Left hindlimb (tissue), 1 donor: ENCODE results near the gene CKMT1B.
"Not testable (repeated sequence)": the region's sequence is repeated elsewhere in the genome, so short reads cannot be mapped to it uniquely, and the experiment has no call there.

Experiments
- DNase-seq: peaks from one replicate; pipeline ENCODE4 v3.0.0-alpha.2; 2018

Gene CKMT1B

GRCh38 chr15:43593328-43594190 lies at the start of gene CKMT1B:
Gene CKMT1B (plus strand): TSS chr15:43594027. CDS start chr15:43594219, 192 bp downstream.
- not testable (repeated sequence) for DNase-seq

DNA sequence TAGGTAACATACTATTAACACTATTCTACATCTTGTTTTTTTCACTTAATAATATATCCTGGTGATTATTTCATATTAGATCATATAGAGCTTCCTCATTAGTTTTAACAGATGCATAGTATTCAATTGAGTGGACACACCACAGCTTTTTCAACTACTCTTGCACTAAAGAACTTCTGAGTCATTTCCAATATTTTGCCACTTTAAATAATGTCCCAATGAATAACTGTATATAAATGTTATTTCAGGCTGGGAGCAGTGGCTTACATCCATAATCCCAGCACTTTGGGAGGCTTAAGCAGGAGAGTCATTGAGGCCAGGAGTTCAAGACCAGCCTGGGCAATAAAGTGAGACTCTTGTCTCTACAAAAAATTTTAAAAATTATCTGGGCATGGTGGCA lies 49.6 kb upstream of the CKMT1B start:
- DNase-seq = no peak

GRCh38 chr15:43545426-43545825 lies 48.4 kb upstream of the CKMT1B start:
- DNase-seq = no peak

GRCh38 chr15:43547539-43547938 lies 46.3 kb upstream of the CKMT1B start:
- DNase-seq = no peak

DNA sequence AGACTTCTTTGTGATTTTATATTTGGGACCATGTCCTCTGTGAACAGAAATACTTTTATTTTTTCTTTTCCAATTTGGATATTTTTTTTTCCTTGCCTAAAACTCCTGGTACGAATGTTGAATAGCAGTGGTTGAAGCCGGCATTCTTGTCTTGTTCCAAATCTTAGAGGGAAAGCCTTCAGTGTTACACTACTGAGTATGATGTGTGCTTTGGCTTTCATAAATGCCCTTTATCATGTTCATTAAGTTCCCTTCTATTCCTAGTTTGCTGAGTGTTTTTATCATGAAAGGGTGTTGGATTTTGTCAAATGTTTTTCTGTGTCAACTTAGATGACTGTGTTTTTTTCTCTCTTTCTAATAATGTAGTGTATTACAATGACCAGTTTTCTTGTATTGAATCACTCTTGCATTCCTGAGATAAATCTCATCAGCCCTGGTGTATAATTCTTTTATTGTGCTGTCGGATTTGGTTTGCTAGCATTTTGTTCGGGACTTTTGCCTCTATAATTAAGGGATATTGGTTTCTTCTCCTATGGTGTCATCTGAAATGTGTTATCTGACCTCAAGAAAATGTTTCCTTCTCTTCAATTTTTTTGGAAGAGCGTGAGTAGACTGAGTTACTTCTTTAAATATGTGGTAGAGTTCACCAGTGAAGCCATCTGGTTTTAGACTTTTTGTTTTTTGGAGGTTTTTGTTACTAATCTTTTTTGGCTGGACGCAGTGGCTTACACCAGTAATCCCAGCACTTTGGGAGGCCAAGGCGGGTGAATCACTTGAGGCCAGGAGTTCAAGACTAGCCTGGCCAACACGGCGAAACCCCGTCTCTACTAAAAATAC lies 43.1 kb upstream of the CKMT1B start:
- no peak for DNase-seq

- no peak for DNase-seq
Measured at GRCh38 chr15:43552256-43552655, 41.6 kb upstream of the CKMT1B start.

DNA sequence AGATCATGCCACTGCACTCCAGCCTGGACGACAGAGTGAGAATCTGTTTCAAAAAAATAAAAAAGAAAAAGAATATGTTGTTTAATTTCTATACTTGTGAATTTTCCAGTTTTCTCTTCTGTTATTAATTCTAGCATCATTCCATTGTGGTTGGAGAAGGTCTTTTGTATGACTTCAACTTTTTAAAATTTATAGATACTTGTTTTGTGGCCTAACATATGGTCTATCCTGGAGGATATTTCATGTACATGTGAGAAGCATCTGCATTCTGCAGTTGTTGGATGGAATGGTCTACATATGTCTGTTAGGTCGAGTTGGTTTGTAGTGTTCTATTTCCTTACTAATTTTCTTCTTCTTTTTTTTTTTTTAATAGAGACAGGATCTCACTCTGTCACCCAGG lies 40.8 kb upstream of the CKMT1B start:
- no peak for DNase-seq

DNA sequence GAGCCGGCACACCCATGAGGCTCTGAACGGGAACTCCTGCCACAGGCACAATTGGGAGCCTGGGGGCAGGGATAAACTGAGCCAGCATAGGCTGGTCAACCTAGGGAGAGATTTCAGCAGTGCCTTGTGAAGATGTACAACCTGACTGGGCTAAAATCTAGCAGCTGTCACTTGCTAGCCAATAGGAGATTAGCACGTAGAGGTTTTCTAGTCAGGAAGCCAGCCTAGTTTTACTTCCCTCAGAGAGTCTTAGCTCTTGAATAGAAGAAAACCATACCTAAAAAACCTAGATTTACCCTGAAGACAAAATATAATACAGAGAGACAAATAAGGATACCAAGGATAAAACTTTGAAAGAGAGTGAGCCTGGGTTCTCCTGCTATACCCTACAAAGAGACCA lies 31.1 kb upstream of the CKMT1B start:
- not testable (repeated sequence) for DNase-seq

GRCh38 chr15:43563793-43564192 lies 30.0 kb upstream of the CKMT1B start:
- DNase-seq = not testable (repeated sequence)

- not testable (repeated sequence) for DNase-seq
Measured at GRCh38 chr15:43566615-43567014, 27.2 kb upstream of the CKMT1B start.

DNA sequence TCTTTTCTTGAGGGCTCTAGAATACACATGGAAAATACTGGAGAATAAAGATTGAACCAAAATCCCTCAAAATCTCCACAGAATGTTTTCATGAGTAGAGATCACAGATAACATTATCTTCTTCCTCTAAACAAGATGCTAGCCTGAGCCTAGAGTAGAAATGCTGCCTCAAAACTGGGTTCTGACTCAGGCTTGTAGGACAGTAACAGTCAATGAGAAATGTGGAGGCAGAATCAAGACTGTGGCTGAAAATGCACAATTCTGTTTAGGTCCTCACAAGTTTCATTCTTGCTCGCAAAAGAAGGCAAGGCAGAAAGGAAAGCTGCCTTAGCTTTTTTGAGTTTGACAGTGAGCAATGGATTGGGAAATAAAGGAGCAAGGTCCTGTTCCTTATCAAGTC lies 19.2 kb upstream of the CKMT1B start:
- not testable (repeated sequence) for DNase-seq

DNA sequence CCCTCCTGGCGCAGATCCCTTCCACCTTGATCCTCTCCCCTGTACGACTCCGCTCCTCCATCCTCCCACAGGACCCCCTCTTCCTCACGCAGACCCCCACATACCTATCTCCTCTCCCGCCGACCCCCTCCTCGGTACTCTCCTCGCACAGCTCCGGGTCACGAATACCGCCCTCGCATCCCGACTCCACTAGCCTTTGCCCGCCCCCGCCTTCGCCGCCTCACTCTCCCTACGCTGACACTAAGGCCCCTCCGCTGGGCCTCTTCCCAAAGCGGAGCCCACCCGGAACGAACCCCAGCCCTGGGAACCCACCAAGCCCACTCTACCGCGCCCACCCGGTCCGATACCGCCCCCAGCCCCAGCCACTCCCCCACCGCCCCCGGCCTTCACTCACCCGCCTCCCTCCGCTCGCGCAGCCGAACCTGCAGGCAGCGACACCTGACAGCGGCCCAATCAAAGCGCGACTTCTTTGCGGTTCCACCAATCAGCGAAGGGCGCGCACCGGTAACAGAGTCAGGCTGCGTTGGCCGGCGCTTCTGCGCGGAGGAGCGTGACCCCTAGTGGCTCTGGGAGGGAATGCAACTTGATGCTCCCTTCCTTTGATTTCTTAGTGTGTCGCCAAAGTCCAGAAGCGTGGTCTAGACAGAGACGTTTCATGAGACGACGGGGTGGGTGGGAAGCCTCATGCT lies 3.9 kb upstream of the CKMT1B start, which contains the start of gene PPIP5K1:
TSS of gene PPIP5K1 (minus strand) at position 431 of the 689 bp plus-strand sequence. CDS start 5,704 bp downstream, outside the sequence.
- not testable (repeated sequence) for DNase-seq

DNA sequence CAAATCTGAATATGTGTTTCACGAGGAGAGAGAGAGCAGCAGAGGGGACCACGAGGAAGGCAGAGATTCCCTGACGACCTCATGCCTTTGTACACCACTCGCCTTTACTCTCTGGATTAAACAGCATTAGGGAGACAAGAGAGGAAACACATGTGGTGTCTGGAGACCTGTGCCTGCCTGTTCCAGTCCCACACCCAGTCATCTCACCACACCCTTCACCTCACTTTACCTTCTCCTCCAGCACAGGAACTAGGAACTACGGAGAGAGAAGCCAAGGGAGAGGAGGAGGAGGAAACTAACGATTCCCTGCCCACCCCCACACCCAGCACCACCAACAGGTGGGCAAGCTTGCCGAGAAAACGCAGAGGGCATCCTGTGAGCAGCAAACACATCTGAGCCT lies 986 bp upstream of the CKMT1B start:
- not testable (repeated sequence) for DNase-seq

DNA sequence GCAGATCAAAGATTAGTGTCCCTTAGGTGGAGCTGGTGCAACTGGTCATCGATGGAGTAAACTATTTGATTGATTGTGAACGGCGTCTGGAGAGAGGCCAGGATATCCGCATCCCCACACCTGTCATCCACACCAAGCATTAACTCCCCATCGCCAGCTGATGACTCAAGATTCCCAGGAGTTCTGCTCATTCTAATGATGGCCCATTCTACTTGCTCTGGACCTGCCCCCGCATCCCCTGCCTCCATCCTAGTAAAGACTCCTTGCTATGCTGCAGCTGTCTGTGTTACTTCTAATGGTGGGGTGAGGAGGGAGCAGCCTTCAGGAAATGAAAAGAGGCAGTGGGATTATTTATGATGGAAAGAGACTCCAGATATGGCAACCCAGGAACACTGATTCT lies 5.3 kb downstream of the CKMT1B start:
- DNase-seq = not testable (repeated sequence)

DNA sequence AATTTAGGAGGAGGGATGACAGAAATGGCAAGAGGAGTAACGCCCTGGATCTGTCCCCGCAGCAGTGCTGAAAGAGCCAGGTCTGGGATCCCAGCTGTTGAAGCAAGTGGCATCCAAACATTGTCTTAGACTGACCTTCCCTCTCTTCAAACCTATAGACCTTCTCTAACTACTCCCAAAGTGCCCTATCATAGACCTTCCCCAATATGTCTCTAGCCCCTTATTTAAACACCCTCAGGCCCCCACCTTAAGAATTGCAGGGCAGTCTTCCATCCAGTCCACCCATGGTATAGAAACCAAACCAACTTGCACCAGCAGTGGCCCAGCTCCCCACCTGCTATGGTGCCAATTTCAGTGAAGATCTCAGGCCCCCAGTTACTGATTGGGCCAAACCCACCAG lies 6.4 kb downstream of the CKMT1B start:
- DNase-seq = not testable (repeated sequence)

- DNase-seq = peak; percentile 29
Measured at GRCh38 chr15:43602233-43602632, 8.4 kb downstream of the CKMT1B start.

GRCh38 chr15:43617750-43618149 lies 23.9 kb downstream of the CKMT1B start:
- not testable (repeated sequence) for DNase-seq

- not testable (repeated sequence) for DNase-seq
Measured at GRCh38 chr15:43618700-43619099, 24.9 kb downstream of the CKMT1B start, which contains the start of gene STRC. Gene STRC (minus strand): TSS chr15:43618800. CDS start chr15:43618722, 78 bp downstream.

DNA sequence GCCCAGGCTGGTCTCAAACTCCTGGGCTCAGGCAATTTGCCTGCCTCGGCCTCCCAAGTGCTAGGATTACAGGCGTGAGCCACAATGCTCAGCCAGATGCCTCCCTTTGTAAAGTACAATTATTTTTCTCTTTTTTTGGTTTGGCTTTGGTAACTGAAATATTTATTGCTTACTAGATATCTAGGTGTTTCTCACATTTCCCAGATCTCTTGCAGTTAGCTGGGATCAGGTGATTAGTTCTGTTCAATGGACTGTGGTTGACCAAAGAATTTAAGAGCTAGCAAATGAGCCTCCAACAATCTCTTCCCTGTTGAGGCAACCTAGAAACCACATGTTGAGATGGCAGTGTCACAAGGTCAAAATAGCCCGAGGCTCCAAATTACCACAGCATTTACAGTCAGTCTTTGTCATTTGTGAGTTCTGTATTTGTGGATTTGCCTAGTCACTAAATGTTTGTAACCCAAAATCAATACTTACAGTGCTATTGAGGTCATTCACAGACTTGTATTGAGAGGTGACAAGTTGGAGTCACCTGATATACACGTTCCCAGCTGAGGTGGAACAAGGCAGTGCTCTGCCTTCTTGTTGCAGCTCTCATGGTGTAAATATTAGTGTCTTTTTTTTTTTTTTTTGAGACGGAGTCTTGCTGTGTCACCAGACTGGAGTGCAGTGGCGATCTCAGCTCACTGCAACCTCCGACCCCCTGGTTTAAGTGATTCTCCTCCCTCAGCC lies 28.4 kb downstream of the CKMT1B start:
- not testable (repeated sequence) for DNase-seq

DNA sequence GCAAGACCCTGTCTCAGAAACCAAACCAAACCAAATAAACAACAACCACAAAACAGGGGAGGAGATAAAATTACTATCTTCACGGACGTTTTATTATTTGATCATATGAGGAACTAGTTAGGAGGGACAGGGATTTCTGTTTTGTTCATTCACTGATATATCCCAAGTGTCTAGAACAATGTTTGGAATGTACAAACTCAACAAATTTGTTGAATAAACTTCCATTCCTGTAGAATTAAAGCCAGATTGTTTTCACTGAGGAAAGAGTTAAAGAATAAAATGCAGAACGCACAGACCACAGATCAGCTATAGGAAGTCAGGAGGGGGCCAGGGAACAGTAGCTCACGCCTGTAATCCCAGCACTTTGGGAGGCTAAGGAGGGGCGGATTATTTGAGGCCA lies 31.3 kb downstream of the CKMT1B start:
- DNase-seq = no peak

- DNase-seq = not testable (repeated sequence)
Measured at GRCh38 chr15:43626937-43627336, 33.1 kb downstream of the CKMT1B start.
